ENCODE results near the gene TMEM109.

DNA sequence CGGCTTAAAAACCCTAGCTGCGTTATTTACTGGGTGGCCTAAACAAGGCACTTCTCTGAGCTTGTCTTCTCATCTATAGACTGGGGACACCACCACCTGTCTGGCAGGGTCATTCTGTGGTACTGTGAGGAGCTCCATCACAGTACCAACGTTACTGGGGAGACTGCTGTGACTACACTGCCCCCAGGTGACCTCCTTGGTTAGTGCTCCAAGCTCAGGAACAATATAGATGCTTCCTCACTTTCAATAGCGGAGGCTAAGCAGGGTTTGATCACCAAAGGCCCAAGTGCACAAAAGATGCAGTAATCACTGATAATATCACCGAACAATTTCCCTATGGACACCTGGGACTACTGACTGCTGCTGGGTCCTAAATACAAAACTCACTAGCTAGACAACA lies 26.4 kb upstream of the TMEM109 start:
- TF ChIP-seq, protein P1, sequence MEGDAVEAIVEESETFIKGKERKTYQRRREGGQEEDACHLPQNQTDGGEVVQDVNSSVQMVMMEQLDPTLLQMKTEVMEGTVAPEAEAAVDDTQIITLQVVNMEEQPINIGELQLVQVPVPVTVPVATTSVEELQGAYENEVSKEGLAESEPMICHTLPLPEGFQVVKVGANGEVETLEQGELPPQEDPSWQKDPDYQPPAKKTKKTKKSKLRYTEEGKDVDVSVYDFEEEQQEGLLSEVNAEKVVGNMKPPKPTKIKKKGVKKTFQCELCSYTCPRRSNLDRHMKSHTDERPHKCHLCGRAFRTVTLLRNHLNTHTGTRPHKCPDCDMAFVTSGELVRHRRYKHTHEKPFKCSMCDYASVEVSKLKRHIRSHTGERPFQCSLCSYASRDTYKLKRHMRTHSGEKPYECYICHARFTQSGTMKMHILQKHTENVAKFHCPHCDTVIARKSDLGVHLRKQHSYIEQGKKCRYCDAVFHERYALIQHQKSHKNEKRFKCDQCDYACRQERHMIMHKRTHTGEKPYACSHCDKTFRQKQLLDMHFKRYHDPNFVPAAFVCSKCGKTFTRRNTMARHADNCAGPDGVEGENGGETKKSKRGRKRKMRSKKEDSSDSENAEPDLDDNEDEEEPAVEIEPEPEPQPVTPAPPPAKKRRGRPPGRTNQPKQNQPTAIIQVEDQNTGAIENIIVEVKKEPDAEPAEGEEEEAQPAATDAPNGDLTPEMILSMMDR (conservative IDR thresholded peaks at IDR 0.05; ENCODE audit: low read length), result peak; percentile 95
- TF ChIP-seq EZH2phosphoT487 (IDR thresholded peaks at IDR 0.05; ENCODE audit: borderline replicate concordance), result no peak
